Posterior cingulate gyrus (tissue), 11 donors: ENCODE results near the gene ATP6V0E1.
"Not testable (repeated sequence)": the region's sequence is repeated elsewhere in the genome, so short reads cannot be mapped to it uniquely, and the experiment has no call there.

Source experiments
- DNase-seq, 10 donors: peaks; one replicate each; pipeline versions ENCODE4 v3.0.0 to v3.0.0-alpha.2; 2020 to 2021; ENCODE audit warnings: mixed read lengths in 3 of 10
- intact Hi-C: fragments of 100-400 bp; cut with DNase I; formaldehyde crosslinking; loops from one replicate; pipeline ENCODE4 v1.15.1; 2023

The ATP6V0E1 gene

GRCh38 chr5:172994405-172994804 lies 10.8 kb downstream of the ATP6V0E1 start:
- DNase-seq, result no peak
- intact Hi-C loops, result no loop called here

GRCh38 chr5:172999372-172999973 lies 15.9 kb downstream of the ATP6V0E1 start:
- intact Hi-C loops, result no loop called here

GRCh38 chr5:172999974-173000373 lies 16.4 kb downstream of the ATP6V0E1 start:
- intact Hi-C loops, result no loop called here
- DNase-seq, result no peak

More at GRCh38 chr5:172999372-172999973, 15.9 kb downstream of the ATP6V0E1 start:
- DNase-seq, result no peak

- peak in 1 of 10 donors; percentile 42 for DNase-seq
- intact Hi-C loops, result no loop called here
These were observed 17.8 kb downstream of the ATP6V0E1 start for GRCh38 chr5:173001229-173001841.

- DNase-seq, result no peak
- intact Hi-C loops, result no loop called here
These were observed 19.8 kb downstream of the ATP6V0E1 start for GRCh38 chr5:173003360-173003759.

GRCh38 chr5:173004013-173004412 lies 20.4 kb downstream of the ATP6V0E1 start:
- intact Hi-C loops, result no loop called here
- DNase-seq, result no peak

GRCh38 chr5:173004447-173004846 lies 20.9 kb downstream of the ATP6V0E1 start:
- intact Hi-C loops, result no loop called here
- DNase-seq, result no peak

GRCh38 chr5:173010021-173010420 lies 26.4 kb downstream of the ATP6V0E1 start:
- intact Hi-C loops, result no loop called here

GRCh38 chr5:173010547-173011464 lies 27.2 kb downstream of the ATP6V0E1 start:
- intact Hi-C loops, result no loop called here
- DNase-seq, result peak in 6 of 10 donors; percentile 36 to 87 (median 46)

More at GRCh38 chr5:173010021-173010420, 26.4 kb downstream of the ATP6V0E1 start:
- no peak for DNase-seq

GRCh38 chr5:173011566-173011965 lies 28.0 kb downstream of the ATP6V0E1 start:
- no peak for DNase-seq
- intact Hi-C loops, result no loop called here

GRCh38 chr5:173012882-173013281 lies 29.3 kb downstream of the ATP6V0E1 start:
- peak in 1 of 10 donors; percentile 39 for DNase-seq
- intact Hi-C loops, result no loop called here

GRCh38 chr5:173014671-173015070 lies 31.1 kb downstream of the ATP6V0E1 start:
- DNase-seq, result no peak
- intact Hi-C loops, result no loop called here

GRCh38 chr5:173015192-173015591 lies 31.6 kb downstream of the ATP6V0E1 start:
- intact Hi-C loops, result no loop called here

GRCh38 chr5:173015598-173016455 lies 32.3 kb downstream of the ATP6V0E1 start:
- intact Hi-C loops, result no loop called here
- peak in 1 of 10 donors; percentile 51 for DNase-seq

More at GRCh38 chr5:173015192-173015591, 31.6 kb downstream of the ATP6V0E1 start:
- DNase-seq, result no peak

GRCh38 chr5:173016598-173017046 lies 33.1 kb downstream of the ATP6V0E1 start:
- intact Hi-C loops, result no loop called here
- DNase-seq, result peak in 2 of 10 donors; percentile 15 to 46

- intact Hi-C loops, DNase-seq: not testable (repeated sequence)
These were observed 33.5 kb downstream of the ATP6V0E1 start for GRCh38 chr5:173017087-173017486.

- no peak for DNase-seq
- intact Hi-C loops, result no loop called here
These were observed 34.8 kb downstream of the ATP6V0E1 start for GRCh38 chr5:173018358-173018757.

GRCh38 chr5:173020154-173020581 lies 36.6 kb downstream of the ATP6V0E1 start:
- intact Hi-C loops, result loop anchor here (5.0 kb wide), 1 partner anchor 37 kb away; the partner anchor contains the start of gene CREBRF
- no peak for DNase-seq

GRCh38 chr5:173020643-173021042 lies 37.1 kb downstream of the ATP6V0E1 start:
- peak; percentile 26 to 94 (median 67) for DNase-seq
- intact Hi-C loops, result loop anchor here (5.0 kb wide), 1 partner anchor 37 kb away; the partner anchor contains the start of gene CREBRF

- DNase-seq, result no peak
- intact Hi-C loops, result no loop called here
These were observed 42.1 kb downstream of the ATP6V0E1 start for GRCh38 chr5:173025651-173026050.
